Embryonic facial prominence (tissue), 1 donor: ENCODE data around the gene NOG.
A peak's percentile ranks its signal among the peaks of the same experiment; 100 is the strongest.

Source experiments
- DNase-seq: peaks from one replicate; pipeline ENCODE4 v3.0.0-alpha.2; 2016; ENCODE audit errors: extremely low spot score

The NOG gene

DNA sequence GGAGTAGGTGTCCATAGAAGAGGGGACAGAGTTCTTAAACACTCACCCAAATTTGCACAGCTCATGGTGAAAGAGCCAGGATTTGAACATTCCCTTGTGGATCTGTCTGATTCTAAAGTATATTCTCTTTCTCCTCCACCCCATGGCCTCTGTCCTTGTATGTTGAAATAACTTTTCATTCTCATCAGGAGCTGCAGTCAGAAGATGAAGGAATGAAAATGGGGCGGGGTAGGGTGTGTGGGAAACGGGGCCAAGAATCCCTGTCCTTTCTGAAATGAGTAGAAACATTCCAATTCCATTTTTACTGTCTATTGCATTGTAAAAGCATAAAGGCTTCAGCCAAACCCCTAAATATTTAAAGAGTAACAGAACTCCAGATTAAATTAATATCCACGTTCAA, 42.8 kb downstream of the NOG start:
- no peak for DNase-seq

DNA sequence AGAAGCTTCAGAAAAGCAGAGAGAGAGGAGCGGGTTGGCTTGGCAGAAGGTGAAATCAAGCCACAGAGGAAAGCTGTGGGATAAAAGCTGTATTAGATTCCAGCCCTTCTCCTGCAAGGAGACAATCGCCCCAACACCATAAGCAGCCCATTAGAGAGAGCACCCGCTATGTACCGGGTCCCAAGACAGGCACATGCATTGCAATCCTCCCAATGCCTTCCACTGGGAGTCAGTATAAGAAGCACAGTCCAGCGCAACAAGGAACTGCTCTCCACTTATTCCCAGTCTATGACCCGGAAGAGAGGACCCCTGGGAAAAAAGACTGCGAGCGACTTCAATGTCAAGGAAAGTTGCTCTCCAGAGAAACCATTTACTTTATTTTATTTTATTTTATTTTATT, 43.8 kb downstream of the NOG start:
- DNase-seq, result no peak

DNA sequence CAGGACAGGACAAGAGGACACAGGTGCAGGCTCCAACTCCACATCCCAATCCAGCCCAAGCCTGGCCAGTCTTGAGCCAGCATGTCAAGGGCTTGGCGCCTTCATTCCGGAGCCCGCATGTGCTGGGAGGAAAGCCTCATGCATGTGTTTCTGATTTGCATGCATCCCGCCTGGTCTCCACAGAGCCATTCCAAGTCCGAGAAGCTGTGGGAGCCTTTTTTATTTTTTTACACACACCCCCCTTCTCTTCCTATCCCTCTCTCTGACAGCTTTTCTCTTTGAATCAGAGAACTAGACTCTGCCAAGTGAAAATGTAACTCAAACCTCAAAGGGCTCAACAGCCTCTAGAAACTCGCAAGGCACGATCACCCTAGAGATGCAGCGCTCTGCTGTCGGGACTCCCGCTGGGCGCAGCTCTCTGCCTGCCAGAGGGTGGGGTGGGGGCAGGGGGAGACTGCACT, 45.1 kb downstream of the NOG start:
- peak; percentile 69 for DNase-seq

DNA sequence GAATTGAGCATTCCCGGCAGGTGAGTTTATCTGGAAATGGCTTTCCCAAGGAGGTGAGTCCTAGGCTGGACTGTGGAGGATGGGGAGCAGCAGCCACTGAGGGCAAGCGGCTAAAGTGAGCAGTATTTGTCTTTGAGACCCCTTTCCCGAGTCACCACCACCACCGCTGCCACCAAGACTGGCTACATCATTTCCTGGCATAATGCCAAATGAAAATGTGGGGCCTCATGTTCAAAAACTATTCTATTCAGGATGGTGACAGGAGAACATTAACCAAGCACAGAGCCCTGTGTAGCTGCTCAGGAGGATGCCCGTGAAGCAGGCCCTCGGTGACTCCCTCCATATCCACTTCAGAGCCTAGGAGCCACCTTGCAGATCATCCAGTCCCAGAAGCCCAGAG, 46.0 kb downstream of the NOG start:
- DNase-seq, result no peak

DNA sequence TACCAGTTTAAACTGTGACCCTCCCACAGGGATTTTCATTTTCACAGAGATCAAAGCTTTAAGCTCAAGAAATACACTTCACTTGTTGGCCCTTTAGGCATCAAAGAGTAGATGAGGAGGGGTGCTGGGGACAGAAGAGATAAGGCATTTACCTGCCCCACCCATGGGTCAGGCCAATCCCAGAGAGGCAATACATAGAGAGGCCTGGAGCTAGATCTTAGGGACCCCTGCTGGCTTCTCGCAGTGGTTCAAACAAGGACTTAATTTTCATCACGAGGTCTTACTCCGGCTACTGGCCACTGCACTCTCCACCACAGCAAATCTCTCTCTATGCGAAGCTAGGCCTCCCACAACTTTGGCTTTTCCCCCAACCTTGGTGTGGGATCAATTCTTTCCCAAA, 46.6 kb downstream of the NOG start:
- DNase-seq, result no peak

DNA sequence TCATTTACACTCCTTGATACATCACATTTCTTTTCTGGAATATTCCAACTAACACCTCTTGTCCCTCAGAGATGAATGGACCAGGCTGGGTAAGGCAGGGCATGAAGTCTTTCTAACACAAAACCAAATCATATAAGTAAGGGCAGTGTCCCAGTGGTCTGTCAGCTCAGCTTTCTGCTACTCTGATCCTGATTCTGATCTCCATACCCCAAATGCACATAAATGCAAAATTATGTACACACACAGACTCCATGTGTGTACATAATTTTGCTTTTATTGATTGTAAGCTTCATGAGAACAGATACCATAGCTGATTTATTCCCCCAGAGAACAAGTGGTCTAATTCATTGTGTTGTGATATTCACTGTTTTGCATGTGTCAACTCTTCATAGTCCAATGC, 47.9 kb downstream of the NOG start:
- DNase-seq, result no peak

DNA sequence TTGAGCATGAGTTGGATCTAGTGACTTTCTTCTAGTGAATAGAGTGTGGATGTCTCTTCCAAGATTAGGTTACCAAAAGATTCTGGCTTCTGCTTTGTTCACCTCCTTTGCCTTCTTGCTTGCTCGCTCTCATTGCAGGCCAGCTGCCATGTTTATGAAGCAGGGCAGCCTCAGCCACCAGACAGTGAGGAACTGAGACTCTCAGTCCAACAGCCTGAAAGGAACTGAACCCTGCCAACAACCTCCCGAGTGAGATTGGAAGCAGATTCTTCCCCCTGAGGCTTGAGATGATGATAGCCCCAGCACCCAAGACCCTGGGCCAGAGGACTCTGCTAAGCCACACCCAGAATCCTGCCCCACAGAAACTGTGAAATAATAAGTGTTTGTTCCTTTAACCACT, 48.4 kb downstream of the NOG start:
- DNase-seq, result no peak

DNA sequence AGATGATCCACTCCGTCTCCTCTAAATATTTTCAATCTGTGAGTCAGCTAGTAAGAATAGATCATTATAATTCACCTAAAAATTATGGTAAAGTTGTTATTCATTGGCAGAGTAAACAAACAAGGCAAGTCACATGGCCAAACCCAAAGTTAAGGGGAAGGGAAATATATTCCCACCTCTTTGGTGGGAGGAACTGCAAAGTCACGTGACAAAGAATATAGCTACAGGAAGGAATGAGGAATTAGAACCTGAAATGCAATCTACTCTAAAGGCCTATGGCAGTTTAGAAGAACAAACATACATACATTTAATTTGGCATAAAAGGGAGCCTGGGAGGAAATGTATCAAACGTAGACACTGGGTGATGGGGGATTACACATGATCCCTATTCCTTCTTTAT, 48.9 kb downstream of the NOG start:
- DNase-seq, result no peak
